ENCODE results near the gene SLC39A12. TPM values are rescaled to one million over a fixed set of nuclear protein-coding genes. Genes with fewer than 3 reads are reported as not detected.

The SLC39A12 gene
- polyA plus RNA-seq, 1 donor (not counting 4 experiments of a cell fraction or from before 2014, with no cell fraction given): 0.07 TPM

- Histone ChIP-seq H3K79me2 (ENCODE audit: control insufficient read depth, insufficient read depth, low read length) (no peaks in the 10 kb centered on the region), H3K27me3 (ENCODE audit: control insufficient read depth, extremely low read depth, insufficient read depth, low read length) (no peaks in the 10 kb centered on the region), H3K9ac (ENCODE audit: control insufficient read depth, extremely low read depth, insufficient read depth, low read length) (no peak overlapping the region), H3K36me3 (ENCODE audit: control insufficient read depth in 2 of 2, extremely low read depth in 1 of 2, insufficient read depth in 2 of 2, low read length in 2 of 2) (no peaks in the 10 kb centered on the region), H3K27ac (ENCODE audit: control insufficient read depth, insufficient read depth, low read length) (no peak overlapping the region), H3K9me1 (ENCODE audit: control insufficient read depth, extremely low read depth, insufficient read depth, low read length) (no peaks in the 10 kb centered on the region), H3K9me3 (ENCODE audit: control insufficient read depth, low read depth, low read length) (no peaks in the 10 kb centered on the region), H3K4me3 (ENCODE audit: control insufficient read depth in 2 of 3, extremely low read depth in 1 of 3, insufficient read depth in 2 of 3, low read depth in 1 of 3, low read length in 3 of 3) (no peak overlapping the region), H4K20me1 (ENCODE audit: control insufficient read depth, extremely low read depth, insufficient read depth, low read length) (no peaks in the 10 kb centered on the region), H3K4me2 (ENCODE audit: control insufficient read depth, extremely low read depth, insufficient read depth, low read depth, low read length) (no peak overlapping the region), H3K4me1 (ENCODE audit: control insufficient read depth, extremely low read depth, insufficient read depth, low read length) (no peaks in the 10 kb centered on the region), H2AFZ (ENCODE audit: control insufficient read depth, low read length) (no peak overlapping the region)
- dilution Hi-C loops (cut with MboI; ENCODE audit: extremely low pct_ligation_motif_present, low sequenced_read_pairs): no loop called here
- no peak for DNase-seq (ENCODE audit: low read depth, low spot score)
- TF ChIP-seq EZH2 (IDR thresholded peaks at IDR 0.05; ENCODE audit: low read length) (no peak), CTCF (optimal IDR thresholded peaks at IDR 0.05 in 1 of 3, IDR thresholded peaks at IDR 0.05 in 1 of 3, conservative IDR thresholded peaks at IDR 0.05 in 1 of 3; ENCODE audit: extremely low read depth in 1 of 3, insufficient read depth in 2 of 3, low read length in 3 of 3) (no peak)
- no peak for FAIRE-seq
Measured at GRCh38 chr10:18020523-18020922, 68.8 kb downstream of the SLC39A12 start.

- H3K36me3 ChIP-seq (ENCODE audit: control insufficient read depth in 2 of 2, extremely low read depth in 1 of 2, insufficient read depth in 2 of 2, low read length in 2 of 2): no peaks in the 10 kb centered on the region
- dilution Hi-C loops (cut with MboI; ENCODE audit: extremely low pct_ligation_motif_present, low sequenced_read_pairs): no loop called here
- H3K79me2 ChIP-seq (ENCODE audit: control insufficient read depth, insufficient read depth, low read length): no peaks in the 10 kb centered on the region
- no peak overlapping the region for H2AFZ ChIP-seq (ENCODE audit: control insufficient read depth, low read length)
- no peaks in the 10 kb centered on the region for H3K9me3 ChIP-seq (ENCODE audit: control insufficient read depth, low read depth, low read length)
- H3K4me3 ChIP-seq (ENCODE audit: control insufficient read depth in 2 of 3, extremely low read depth in 1 of 3, insufficient read depth in 2 of 3, low read depth in 1 of 3, low read length in 3 of 3): no peak overlapping the region
- no peak for TF ChIP-seq CTCF (optimal IDR thresholded peaks at IDR 0.05 in 1 of 3, IDR thresholded peaks at IDR 0.05 in 1 of 3, conservative IDR thresholded peaks at IDR 0.05 in 1 of 3; ENCODE audit: extremely low read depth in 1 of 3, insufficient read depth in 2 of 3, low read length in 3 of 3)
- no peak for TF ChIP-seq EZH2 (IDR thresholded peaks at IDR 0.05; ENCODE audit: low read length)
- no peak overlapping the region for H3K27ac ChIP-seq (ENCODE audit: control insufficient read depth, insufficient read depth, low read length)
- H4K20me1 ChIP-seq (ENCODE audit: control insufficient read depth, extremely low read depth, insufficient read depth, low read length): no peaks in the 10 kb centered on the region
- FAIRE-seq (no peak), DNase-seq (ENCODE audit: low read depth, low spot score) (no peak)
- no peaks in the 10 kb centered on the region for H3K27me3 ChIP-seq (ENCODE audit: control insufficient read depth, extremely low read depth, insufficient read depth, low read length)
- no peaks in the 10 kb centered on the region for H3K9me1 ChIP-seq (ENCODE audit: control insufficient read depth, extremely low read depth, insufficient read depth, low read length)
- H3K9ac ChIP-seq (ENCODE audit: control insufficient read depth, extremely low read depth, insufficient read depth, low read length): no peak overlapping the region
- H3K4me1 ChIP-seq (ENCODE audit: control insufficient read depth, extremely low read depth, insufficient read depth, low read length): no peaks in the 10 kb centered on the region
- H3K4me2 ChIP-seq (ENCODE audit: control insufficient read depth, extremely low read depth, insufficient read depth, low read depth, low read length): no peak overlapping the region
Measured at GRCh38 chr10:18021725-18022480, 70.2 kb downstream of the SLC39A12 start.

All from keratinocyte (primary cell).